Muscle layer of duodenum (tissue), 2 donors: ENCODE data around the gene GBF1.

Experiments
- H3K27ac ChIP-seq: one replicate; pipeline ENCODE4 v1.7.0; 2013; ENCODE audit warnings: mild to moderate bottlenecking, low read length
- H3K27me3 ChIP-seq: one replicate; pipeline ENCODE4 v1.7.0; 2013; ENCODE audit warnings: low read depth, mild to moderate bottlenecking, control low read depth, low read length
- H3K36me3 ChIP-seq, 2 donors: one replicate each; pipeline ENCODE4 v1.7.0; 2013; ENCODE audit warnings: low read length in 2 of 2, control low read depth in 1 of 2, mild to moderate bottlenecking in 1 of 2; ENCODE audit not compliant: insufficient read depth in 2 of 2, control insufficient read depth in 1 of 2
- H3K4me1 ChIP-seq, 2 donors: one replicate each; pipeline ENCODE4 v1.7.0; 2013; ENCODE audit warnings: low read length in 2 of 2, mild to moderate bottlenecking in 2 of 2, control low read depth in 1 of 2, moderate library complexity in 1 of 2; ENCODE audit not compliant: insufficient read depth in 2 of 2, control insufficient read depth in 1 of 2
- H3K4me3 ChIP-seq, 2 donors: one replicate each; pipeline ENCODE4 v1.7.0; 2013; ENCODE audit warnings: low read length in 2 of 2, low read depth in 1 of 2, mild to moderate bottlenecking in 1 of 2
- H3K9me3 ChIP-seq, 2 donors: one replicate each; pipeline ENCODE4 v1.7.0; 2013; ENCODE audit warnings: low read length in 2 of 2, control low read depth in 1 of 2, mild to moderate bottlenecking in 1 of 2; ENCODE audit not compliant: control insufficient read depth in 1 of 2
- donor health status: healthy.

Gene GBF1

DNA sequence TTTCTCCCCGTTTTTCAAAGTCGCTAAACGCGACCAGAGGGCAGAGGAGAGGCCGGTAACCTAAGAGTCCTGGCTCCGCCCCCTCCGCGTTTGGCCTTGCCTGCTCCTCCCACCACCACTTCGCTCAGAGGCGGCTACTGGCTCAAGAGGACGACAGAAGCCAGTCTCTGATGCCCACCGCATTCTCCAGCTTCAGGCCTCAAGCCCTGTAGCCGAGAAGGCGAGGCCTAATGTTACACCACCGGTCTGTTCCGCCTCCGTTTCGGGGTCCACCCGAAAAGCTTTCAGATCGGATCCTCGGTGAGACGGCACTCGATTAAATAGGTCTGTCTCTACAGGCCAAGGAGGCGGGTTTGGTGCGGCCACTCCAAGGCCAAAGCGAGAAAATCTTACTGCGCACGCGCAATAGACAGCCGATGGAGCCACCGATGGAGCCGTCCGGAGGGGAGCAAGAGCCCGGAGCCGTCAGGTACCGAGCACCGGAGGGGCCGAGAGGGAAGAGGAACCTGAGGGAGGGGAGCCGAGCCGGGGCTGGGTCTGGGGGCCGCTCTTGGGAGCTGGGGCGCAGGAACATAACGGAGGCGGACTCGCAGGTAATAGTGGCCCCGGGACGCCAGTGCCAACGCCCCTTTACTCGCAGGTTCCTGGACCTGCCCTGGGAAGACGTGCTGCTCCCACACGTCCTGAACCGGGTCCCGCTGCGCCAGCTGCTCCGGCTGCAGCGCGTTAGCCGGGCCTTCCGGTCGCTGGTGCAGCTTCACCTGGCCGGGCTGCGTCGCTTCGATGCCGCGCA, 175.6 kb downstream of the GBF1 start, which contains the start of gene FBXL15:
Gene FBXL15, plus strand, starts transcription at position 123 of the 793 bp plus-strand sequence. Its CDS starts 294 bp downstream, at position 417.
- H3K36me3 ChIP-seq = peaks cover 10 to 15% of the 10 kb centered on the region in 2 donors
- H3K9me3 ChIP-seq = no peaks in the 10 kb centered on the region
- H3K27me3 ChIP-seq = peaks cover 14% of the 10 kb centered on the region
- peak within 1 kb of the TSS; percentile 73 for H3K27ac ChIP-seq
- peaks cover 11 to 39% of the 10 kb centered on the region in 2 donors for H3K4me1 ChIP-seq
- peak within 1 kb of the TSS; percentile 86 to 97 for H3K4me3 ChIP-seq

DNA sequence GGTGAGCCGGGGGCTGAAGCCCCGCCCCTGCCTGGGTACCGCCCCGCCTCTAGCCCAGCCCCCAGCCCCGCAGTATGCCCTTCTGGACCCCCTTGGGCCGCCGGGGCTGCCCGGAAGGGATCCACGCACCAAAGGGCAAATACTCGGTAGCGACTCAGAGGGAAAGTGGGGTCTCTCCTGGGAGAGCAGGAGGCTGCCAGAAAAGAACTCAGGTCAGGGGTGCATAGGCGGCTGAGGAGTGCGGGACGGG, 176.1 kb downstream of the GBF1 start:
- H3K27ac ChIP-seq = peak overlapping the region; percentile 73
- H3K4me1 ChIP-seq = peaks cover 11 to 39% of the 10 kb centered on the region in 2 donors
- peaks cover 10 to 15% of the 10 kb centered on the region in 2 donors for H3K36me3 ChIP-seq
- peaks cover 14% of the 10 kb centered on the region for H3K27me3 ChIP-seq
- H3K9me3 ChIP-seq = no peaks in the 10 kb centered on the region
- H3K4me3 ChIP-seq = peak overlapping the region; percentile 86 to 97

DNA sequence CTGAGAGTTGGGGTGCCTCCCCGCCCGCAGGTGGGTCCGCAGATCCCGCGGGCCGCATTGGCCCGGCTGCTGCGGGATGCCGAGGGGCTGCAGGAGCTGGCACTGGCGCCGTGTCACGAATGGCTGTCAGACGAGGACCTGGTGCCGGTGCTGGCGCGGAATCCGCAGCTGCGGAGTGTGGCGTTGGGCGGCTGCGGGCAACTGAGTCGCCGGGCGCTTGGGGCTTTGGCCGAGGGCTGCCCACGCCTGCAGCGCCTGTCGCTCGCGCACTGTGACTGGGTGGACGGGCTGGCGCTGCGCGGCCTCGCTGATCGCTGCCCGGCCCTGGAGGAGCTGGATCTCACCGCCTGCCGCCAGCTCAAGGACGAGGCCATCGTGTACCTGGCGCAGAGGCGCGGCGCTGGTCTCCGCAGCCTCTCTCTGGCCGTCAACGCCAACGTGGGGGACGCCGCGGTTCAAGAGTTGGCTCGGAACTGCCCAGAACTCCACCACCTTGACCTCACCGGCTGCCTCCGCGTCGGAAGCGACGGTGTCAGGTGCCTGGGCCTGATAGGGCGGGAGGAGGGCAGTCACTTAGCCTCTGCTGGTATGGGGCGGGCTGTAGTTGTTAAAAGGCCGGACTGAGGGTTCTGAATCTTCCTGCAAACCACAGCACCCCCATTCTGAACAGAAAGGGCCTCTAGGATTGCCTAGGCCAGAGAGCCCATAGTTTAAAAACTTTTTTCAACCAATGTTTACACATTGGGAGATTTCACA, 176.6 kb downstream of the GBF1 start:
- H3K4me3 ChIP-seq = peak overlapping the region; percentile 86 to 97
- H3K4me1 ChIP-seq = peaks cover 11 to 39% of the 10 kb centered on the region in 2 donors
- H3K27me3 ChIP-seq = peaks cover 14% of the 10 kb centered on the region
- peak overlapping the region; percentile 82 for H3K27ac ChIP-seq
- H3K9me3 ChIP-seq = no peaks in the 10 kb centered on the region
- H3K36me3 ChIP-seq = peaks cover 10 to 15% of the 10 kb centered on the region in 2 donors

DNA sequence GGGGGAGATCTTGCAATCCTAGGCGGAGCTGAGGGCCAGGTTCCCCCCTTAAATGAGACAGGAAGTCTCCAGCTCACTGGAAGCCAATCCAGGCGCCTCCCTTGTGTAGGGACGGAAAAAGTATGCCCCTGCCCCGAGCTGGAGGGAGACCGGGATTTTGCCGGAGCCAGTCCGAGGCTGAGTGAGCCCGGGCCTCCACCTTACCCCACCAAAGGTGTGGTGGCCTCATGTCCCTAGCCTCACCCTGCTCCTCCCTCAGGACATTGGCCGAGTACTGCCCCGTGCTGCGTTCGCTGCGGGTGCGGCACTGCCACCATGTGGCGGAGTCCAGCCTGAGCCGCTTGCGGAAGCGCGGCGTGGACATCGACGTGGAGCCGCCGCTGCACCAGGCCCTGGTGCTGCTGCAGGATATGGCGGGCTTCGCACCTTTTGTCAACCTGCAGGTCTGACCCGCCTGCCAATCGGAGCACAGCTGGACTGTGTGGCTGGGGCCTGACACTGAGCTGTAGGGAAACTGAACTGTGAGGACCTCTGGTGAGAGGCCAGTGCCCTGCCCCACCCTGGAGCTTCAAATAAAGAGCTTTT, 177.3 kb downstream of the GBF1 start:
- Histone ChIP-seq H3K36me3 (peaks cover 10 to 15% of the 10 kb centered on the region in 2 donors), H3K9me3 (no peaks in the 10 kb centered on the region), H3K27me3 (peaks cover 8% of the 10 kb centered on the region), H3K4me1 (peaks cover 11 to 39% of the 10 kb centered on the region in 2 donors), H3K4me3 (peak overlapping the region; percentile 86 to 97), H3K27ac (peak overlapping the region; percentile 82)

DNA sequence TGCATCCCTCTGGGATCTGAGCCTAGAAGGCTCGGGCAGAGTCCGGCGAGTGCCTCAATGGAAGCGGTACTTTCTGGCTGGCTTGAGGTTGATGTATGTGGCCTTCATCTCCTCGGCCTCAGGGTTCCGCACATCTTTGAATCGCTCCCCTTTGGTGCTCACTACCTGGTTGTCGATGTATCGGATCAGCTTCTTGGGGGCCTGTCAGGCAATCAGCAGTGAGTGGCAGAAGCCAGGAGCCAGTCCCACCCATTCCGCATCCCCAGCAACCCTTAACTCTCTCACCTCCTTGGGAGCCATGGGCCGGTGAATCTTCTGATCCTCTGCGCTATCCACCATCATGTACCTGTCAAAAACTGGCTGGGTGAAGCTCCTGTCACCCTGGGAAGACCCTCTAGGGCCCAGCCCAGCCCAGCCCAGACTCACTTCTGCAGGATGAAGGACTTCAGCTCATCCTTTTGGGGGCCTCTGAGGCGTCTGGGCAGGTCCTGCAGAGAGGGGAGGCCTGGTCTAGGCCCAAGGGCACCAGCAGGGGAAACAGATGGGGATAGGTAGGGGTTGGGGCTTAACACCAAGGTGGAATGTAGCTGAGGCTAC, 178.1 kb downstream of the GBF1 start:
- H3K4me3 ChIP-seq = peak overlapping the region in 1 of 2 donors; percentile 97
- no peaks in the 10 kb centered on the region for H3K9me3 ChIP-seq
- H3K4me1 ChIP-seq = peaks cover 11 to 39% of the 10 kb centered on the region in 2 donors
- no peak overlapping the region for H3K27ac ChIP-seq
- no peaks in the 10 kb centered on the region for H3K27me3 ChIP-seq
- H3K36me3 ChIP-seq = peaks cover 10 to 15% of the 10 kb centered on the region in 2 donors

DNA sequence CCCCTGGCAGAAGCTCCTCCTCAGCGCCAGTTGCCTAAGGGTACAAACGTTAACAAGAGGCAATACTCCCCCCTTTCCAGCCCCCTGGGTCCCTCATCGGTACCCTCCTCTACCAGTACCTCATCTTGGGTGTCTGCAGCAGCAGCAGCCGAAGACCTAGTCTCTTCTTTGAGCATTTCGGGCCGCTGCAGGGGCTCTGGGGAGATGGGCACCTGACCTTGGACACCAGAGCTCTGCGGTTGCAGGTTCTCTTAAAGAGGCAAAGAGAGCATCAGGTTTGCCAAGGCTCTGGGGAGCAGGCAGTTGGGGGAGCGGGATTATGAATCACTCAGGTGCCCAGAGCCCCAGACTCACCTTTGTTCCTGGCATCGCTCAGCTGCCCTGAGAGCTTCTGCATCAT, 178.8 kb downstream of the GBF1 start:
- H3K4me3 ChIP-seq = no peak overlapping the region

DNA sequence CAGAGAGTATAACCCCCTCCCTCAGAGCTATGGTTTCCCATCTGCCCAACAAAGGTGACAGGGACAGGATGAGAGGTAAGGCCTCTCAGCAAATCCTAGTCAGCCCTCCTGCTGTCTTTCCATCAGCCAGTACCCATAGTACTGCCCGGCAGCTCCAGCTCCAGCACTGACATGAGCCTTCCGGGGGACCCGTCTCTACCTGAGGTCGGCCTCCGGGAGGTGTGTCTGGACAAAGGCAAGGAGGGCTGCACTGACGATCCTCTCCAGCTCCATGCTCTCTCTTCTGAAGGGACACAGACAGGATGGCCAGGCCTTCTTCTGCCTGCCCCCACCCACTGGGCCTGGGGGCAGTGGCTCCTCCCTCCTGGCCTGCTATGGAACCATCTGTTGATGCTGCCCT, 179.6 kb downstream of the GBF1 start:
- Histone ChIP-seq H3K4me3 (no peak overlapping the region), H3K36me3 (peaks cover 10 to 15% of the 10 kb centered on the region in 2 donors), H3K27me3 (no peaks in the 10 kb centered on the region), H3K27ac (no peak overlapping the region), H3K9me3 (no peaks in the 10 kb centered on the region), H3K4me1 (peaks cover 8 to 28% of the 10 kb centered on the region in 2 donors)

More for the DNA sequence above, 178.8 kb downstream of the GBF1 start:
- Histone ChIP-seq H3K9me3 (no peaks in the 10 kb centered on the region), H3K27me3 (no peaks in the 10 kb centered on the region), H3K36me3 (peaks cover 10 to 15% of the 10 kb centered on the region in 2 donors), H3K27ac (no peak overlapping the region), H3K4me1 (peaks cover 11 to 36% of the 10 kb centered on the region in 2 donors)

DNA sequence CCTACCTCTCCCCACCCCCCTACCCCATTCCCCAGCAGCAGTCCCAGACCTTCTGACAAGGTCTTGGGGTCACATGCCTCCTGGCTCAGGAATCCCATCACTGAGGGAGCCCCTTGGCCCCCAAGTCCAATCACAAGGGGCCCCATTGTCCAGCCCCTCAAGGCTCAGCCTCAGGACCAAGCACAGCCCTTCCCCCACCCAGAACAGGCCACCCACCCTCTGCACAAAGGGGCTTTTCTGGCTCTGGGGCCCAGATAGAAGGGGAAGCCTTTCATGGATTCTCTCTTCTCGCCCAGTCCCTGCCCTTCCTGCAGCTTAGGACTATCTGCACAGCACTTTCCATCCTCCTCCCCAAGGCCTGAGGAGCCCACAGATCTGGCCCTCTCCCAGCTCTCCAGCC, 180.1 kb downstream of the GBF1 start:
- no peak overlapping the region for H3K4me3 ChIP-seq
- no peak overlapping the region for H3K27ac ChIP-seq
- peaks cover 10 to 15% of the 10 kb centered on the region in 2 donors for H3K36me3 ChIP-seq
- H3K9me3 ChIP-seq = no peaks in the 10 kb centered on the region
- H3K4me1 ChIP-seq = peaks cover 4 to 23% of the 10 kb centered on the region in 2 donors
- H3K27me3 ChIP-seq = no peaks in the 10 kb centered on the region

DNA sequence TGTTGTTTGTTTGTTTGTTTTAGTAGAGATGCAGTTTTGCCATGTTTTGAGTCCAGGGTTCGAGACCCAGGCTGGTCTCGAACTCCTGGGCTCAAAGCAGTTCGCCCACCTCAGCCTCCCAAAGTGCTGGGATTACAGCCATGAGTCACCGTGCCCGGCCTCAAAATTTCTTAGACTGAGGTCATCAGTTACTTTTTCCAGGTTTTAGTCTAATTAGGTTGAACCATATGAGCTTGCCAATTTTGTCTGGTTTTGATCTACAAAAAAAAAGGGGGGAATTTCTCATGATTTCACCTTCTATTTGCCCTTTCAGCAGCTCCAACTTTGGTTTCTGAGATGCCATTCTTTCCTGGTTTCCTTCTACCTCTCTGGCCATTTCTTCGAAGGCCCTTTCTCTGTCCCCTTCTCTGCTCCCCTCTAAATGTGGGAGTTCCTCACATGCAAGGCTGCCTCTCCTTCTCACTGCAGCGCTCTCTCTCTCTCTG, 181.5 kb downstream of the GBF1 start:
- Histone ChIP-seq H3K4me3 (no peak overlapping the region), H3K4me1 (peaks cover 10 to 26% of the 10 kb centered on the region in 2 donors), H3K27me3 (no peaks in the 10 kb centered on the region), H3K27ac (no peak overlapping the region), H3K9me3 (no peaks in the 10 kb centered on the region), H3K36me3 (peaks cover 10 to 15% of the 10 kb centered on the region in 2 donors)

DNA sequence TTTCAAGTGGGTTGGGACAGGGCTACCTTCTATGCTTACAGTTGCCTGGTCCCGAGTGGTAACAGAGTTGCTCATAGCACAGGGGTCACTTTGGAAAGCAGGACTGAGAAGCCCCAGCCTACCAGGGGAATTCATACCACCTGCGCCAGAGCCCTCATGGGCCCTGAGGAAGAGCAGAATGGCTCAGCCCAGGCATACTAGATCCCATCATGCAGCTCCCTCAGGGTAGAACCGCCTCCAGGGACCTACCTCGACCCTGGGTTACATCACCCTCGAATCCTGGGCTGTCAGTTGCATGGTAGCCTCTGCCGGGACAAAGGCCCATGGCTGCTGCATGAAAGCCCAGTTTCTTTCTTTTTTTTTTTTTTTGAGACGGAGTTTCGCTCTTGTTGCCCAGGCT, 184.1 kb downstream of the GBF1 start:
- Histone ChIP-seq H3K27me3 (no peaks in the 10 kb centered on the region), H3K4me1 (peaks cover 6 to 13% of the 10 kb centered on the region in 2 donors), H3K36me3 (peaks cover 0 to 5% of the 10 kb centered on the region in 2 donors), H3K4me3 (no peak overlapping the region), H3K27ac (no peak overlapping the region), H3K9me3 (no peaks in the 10 kb centered on the region)
